Transverse colon (tissue), 3 donors: ENCODE measurements around the gene MEIS2.

Source experiments
- CTCF ChIP-seq, 5 experiments: fragments of 200-600 bp in 3 of 5; fragments of 450-650 bp in 2 of 5; sonication (generic) in 3 of 5; IDR thresholded peaks; 1 replicate in 2 of 5; 2 replicates in 3 of 5; pipeline ENCODE4 v1.5.1; 2016 to 2017; ENCODE audit warnings: antibody characterized with exemption in 5 of 5, inconsistent platforms in 3 of 5, mild to moderate bottlenecking in 2 of 5, moderate library complexity in 1 of 5
- EP300 ChIP-seq: sonication (generic); formaldehyde crosslinking; IDR thresholded peaks from one replicate; pipeline ENCODE4 v1.6.1; 2017; ENCODE audit warnings: antibody characterized with exemption, low read depth

- TF ChIP-seq CTCF (IDR thresholded peaks at IDR 0.05) = no peak
- no peak for TF ChIP-seq EP300
Observed at GRCh38 chr15:37061996-37062395, 38.4 kb downstream of the MEIS2 start.
